GM18519 (cell line): ENCODE results near the gene ZNF546.
A peak's percentile ranks its signal among the peaks of the same experiment; 100 is the strongest.

Experiments used
- ATAC-seq: cut with Tn5 transposase; IDR thresholded peaks from one replicate; pipeline ENCODE4 v1.9.1; 2021; ENCODE audit warnings: mild to moderate bottlenecking, moderate library complexity; ENCODE audit not compliant: unreplicated experiment, low FRiP score

Gene ZNF546

DNA sequence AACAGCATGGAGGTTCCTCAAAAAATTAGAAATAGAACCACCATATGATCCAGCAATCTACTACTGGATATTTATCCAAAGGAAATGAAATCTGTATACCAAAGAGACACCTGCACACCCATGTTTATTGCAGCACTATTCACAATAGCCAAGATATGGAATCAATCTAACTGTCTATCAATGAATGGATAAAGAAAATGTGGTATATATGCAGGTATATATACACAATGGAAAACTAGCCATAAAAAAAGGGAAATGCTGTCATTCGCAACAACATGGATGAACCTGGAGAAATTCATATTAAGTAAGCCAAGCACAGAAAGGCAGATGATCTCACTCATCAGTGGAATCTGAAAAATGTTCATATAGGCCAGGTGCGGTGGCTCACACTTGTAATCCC, 56.6 kb downstream of the ZNF546 start:
- ATAC-seq: no peak

DNA sequence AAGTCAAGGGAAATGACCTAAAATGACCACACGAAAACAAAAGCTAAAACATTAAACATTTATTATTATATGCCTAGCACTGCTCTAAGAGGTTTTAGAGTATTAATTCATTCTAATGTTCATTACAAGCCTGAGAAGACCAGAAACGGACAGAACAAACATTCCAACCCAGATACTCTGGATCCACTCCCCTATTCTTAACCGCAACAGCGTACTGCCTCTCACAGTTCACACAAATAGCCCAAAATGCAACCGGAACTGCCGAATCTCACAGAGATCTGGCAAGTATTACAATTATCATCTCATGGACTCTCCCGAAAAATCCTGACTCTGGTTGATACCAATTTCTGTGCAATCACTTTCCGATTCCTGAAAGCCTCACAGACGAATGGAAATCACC, 57.8 kb downstream of the ZNF546 start:
- ATAC-seq: no peak

DNA sequence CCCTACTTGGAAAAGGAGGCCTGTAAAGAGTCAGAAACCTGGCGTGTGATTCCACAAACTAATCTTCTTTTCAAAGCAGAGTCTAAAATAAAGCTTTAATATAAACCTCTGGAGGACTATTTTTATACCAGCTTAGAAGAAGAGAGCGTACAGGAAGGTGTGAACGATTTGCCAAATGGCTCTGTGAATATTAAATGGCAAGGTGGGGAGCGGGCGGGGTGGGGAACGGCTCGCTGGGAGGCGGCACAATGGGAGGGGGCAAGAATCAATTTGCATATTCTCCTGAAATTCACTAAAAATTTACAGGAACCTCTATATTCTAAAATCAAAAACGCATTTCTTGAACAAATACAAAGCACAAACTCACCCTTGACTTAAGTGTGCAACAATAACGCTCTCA, 58.2 kb downstream of the ZNF546 start:
- ATAC-seq: no peak

DNA sequence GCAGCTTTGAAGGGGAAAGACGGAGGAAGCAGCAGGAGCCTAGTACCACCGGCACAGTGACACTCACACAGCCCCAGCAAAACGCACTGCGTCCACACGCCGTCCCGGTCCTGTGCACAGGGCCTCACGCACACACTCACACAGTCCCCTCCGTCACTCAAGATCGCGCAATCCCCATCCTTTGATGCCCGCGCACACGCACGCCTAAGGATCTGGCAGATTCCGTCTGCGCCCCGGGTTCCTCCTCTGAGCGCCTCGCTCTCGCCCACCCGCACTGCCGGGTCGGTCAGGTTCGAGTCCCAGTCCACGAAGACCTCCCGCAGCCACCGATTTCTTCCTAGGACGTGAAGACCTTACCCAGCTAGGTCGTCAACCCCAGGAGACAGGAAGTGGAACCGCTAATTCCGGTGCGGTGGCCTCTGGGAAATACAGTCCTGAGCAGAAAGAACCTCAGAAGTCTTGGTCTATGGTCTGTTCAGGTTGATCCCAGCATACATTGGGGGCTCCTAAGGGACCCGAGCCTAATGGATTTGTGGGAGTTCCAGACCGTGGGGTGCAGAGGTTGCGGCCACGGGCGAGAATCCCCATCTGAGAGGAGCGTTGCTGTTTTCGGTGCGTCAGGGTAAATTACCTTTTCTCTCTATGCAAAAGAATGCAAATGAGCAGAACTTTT, 59.1 kb downstream of the ZNF546 start, which contains the start of gene ZNF780B:
Gene ZNF780B (minus strand): TSS at position 400 of the 673 bp plus-strand sequence. CDS start 5,899 bp downstream, outside the sequence.
- peak; percentile 47 for ATAC-seq

DNA sequence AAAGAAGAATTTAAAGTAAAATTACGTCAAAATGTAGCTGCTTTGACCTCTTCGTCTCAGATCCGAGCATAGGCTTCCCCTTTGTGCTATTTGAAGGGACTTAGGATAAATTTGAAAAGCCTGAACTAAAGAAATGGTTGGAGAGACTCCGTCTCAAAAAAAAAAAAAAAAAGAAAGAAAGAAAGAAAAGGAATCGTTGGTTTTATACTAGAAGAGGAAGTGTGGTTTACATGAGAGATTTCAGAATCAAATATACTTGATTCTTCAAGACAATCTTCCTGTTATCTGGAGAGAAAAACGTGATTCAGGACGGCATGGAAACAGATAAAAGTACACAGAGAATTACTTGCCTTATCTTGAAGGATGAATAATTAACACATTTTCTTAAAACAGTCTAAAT, 59.6 kb downstream of the ZNF546 start:
- no peak for ATAC-seq

DNA sequence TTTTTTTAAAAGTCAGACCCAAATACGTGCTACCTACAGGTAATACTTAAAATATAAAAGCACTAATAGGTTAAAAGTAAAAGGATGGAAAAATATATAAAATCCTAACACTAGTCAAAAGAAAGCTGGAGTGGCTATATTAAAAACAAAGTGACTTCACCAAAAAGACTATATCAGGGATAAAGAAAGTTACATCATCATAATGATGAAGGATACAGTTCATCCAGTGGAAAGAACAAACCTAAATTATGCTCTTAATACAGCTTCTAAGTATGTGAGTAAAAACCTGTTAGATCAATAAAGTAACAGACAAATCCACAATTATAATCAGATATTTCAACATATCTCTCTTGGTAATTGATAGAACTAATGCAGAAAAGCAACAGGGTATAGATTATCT, 60.3 kb downstream of the ZNF546 start:
- no peak for ATAC-seq

DNA sequence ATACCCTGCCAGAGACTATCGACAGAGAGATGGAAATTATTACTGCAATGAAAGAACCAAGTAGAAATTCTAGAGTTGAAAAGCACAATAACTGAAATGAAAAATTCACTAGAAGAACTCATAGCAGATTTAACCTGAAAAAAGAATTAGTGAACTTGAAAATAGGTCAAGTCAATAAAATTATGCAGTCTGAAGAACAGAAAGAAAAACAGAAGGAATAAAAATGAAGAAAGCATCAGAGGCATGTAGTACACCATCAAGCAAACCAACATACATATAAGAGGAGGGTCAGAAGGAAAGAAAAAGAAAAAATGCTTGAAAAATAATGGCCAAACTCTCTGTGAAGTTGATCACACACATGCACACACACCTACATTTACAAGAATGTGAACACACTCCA, 62.8 kb downstream of the ZNF546 start:
- ATAC-seq: no peak

DNA sequence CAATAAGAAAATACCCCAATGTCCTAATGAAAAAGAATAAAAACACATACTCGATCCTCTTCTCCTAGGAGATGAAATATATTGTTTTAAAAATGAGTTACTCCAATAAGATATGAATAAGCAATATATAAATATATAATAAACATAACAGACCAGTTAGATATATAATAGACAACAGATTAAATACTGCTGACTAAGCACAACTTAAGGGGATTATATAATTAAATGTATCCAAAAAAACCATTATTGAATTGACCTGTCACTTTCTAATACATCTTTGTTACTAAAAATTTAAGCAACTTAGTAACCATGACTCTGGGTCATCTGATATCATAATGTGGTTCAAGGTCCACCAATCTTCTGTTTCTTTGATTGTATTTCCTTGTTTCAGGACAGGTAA, 73.2 kb downstream of the ZNF546 start:
- ATAC-seq: no peak
